Measurements from ENCODE around the gene OSBPL8.

OSBPL8 gene, protein sequence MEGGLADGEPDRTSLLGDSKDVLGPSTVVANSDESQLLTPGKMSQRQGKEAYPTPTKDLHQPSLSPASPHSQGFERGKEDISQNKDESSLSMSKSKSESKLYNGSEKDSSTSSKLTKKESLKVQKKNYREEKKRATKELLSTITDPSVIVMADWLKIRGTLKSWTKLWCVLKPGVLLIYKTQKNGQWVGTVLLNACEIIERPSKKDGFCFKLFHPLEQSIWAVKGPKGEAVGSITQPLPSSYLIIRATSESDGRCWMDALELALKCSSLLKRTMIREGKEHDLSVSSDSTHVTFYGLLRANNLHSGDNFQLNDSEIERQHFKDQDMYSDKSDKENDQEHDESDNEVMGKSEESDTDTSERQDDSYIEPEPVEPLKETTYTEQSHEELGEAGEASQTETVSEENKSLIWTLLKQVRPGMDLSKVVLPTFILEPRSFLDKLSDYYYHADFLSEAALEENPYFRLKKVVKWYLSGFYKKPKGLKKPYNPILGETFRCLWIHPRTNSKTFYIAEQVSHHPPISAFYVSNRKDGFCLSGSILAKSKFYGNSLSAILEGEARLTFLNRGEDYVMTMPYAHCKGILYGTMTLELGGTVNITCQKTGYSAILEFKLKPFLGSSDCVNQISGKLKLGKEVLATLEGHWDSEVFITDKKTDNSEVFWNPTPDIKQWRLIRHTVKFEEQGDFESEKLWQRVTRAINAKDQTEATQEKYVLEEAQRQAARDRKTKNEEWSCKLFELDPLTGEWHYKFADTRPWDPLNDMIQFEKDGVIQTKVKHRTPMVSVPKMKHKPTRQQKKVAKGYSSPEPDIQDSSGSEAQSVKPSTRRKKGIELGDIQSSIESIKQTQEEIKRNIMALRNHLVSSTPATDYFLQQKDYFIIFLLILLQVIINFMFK

DNA sequence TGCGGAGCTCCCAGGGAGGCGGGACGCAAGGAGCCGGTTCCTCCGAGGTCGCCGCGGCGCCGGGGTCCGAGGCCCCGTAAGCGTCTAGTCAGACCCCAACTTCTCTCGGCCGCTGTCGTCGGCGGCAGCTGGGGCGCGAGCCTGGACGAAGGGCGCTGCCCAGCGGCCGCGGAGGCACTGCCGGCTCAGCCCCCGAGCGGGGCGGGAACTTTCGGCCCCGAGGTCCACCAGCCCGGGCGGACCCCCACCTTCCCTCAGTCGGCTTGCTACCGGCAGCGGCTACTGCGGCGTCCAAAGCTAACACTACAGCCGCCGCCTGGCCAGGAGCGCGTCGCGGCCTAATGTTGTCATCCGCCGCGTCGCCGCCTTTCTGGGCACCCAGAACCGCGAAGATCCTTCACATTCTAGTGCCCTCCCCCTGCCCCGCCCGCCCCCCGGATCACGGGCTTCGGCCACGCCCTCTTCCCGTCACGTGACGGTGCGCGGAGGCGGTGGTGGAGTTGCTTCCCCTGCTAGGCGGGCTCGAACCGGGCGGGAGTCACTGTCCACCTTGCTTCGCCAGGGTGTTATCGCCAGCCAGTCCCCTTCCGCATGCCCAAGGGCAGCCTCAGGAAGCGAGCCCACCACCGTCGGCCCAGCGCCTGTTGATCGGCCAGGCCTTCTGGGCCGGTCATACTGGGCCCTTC is at the start of gene OSBPL8:
Gene OSBPL8 (minus strand): TSS at position 372 of the 686 bp plus-strand sequence. CDS start 72,220 bp downstream, outside the sequence.
- DNase-seq = peak; percentile 79

DNA sequence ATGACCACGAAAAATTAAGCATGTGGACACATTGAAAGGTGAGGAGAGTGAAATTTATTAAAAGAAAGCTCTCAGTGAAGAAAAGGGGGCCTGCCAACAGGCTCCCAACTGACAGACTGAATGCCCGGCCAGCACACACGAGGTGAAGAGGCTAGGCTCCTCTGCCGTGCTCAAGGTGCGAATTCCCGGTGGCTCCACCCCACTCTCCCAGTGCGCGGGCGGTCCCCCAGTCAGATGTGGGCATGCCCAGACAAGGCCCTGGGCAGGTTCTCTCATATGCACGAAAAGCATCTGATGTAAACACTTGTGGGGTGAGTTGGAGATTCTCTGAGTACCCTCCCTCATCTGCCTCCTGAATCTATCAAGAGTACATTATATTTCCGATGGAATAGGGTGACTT is 48.5 kb upstream of the OSBPL8 start:
- DNase-seq = no peak

DNA sequence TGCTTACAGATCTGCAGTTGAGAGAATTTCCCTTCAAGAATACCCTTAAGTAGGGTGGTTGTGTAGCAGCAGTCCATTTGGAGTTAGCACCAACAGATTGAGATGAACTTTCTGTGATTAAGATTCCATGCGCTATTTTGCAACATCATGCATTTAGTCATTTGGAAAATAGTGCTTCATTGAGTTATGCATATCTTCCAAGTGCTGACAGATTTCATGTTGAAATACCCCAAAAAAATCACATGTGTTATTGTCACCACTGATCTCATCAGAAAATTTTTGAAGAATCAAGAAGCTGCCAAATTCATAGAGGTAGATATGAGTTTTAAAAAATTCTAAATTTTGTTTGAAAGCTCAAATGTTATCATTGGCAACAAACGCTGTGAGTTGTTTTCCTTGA is 35.5 kb upstream of the OSBPL8 start:
- DNase-seq = no peak

DNA sequence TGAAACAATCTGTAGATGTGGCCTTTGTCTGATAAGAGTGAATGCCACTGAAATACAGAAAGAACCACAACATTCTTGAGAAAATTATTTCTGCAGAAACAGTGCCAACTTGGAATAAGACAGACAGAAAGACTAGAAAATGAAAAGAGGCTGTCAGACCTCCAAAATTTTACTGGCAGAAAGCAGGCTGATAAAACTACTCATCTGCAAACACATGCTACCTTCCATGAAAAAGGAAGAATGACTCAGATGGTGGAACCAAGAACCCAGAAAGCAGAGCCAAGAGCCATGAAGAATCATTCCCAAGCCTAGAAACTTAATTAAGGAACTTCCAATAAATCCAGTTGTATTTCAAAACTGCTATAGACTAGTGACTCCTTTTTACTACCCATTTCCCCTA is 31.9 kb upstream of the OSBPL8 start:
- DNase-seq = no peak

DNA sequence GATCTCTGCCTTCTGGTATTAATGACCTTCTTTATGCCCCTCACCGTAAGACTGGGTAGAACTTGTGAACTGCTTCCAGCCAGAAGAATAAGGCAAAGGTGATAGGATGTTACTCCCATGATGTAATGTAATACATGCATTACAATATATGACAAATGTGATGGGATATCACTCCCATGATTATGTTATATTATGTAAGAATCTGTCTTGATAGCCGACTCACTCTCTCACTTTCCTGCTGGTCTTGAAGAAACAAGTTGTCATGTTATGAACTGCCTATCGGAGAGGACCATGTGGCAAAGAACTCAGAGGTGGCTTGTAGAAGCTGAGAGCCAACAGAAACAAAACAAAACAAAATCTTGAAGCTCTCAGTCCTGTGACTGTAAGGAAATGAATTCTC is 30.6 kb upstream of the OSBPL8 start:
- DNase-seq = no peak

DNA sequence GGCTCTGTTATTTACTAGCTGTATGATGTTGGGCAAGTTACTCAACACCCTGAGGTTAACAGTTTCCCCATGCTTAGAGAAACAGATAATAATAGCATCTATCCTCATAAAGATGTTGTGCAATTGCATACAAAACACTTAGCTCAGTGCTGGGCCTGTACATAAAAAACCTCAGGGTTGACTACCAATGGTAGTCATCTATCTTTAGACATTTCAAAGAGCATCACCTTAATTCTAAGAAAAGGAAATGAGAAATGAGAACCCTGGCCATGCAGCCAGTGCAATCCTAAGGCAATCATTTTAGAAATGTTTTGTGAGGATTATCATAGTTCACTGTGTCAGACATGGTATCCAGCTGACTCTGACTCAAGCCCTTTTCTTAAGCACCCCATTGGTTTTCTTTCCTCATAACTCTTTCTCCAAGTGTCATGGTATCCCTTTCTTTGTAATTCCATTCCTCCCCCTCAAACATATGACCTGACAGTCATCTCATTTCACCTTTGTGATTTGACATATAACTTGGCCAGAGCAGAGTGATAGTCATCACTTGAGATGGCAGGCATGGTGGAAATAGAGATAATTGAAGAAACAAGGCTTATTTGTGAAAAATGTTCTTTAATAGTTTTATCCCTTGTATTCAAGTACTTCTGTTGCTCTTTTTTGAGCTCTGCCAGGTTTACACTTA is 29.5 kb upstream of the OSBPL8 start:
- no peak for DNase-seq

DNA sequence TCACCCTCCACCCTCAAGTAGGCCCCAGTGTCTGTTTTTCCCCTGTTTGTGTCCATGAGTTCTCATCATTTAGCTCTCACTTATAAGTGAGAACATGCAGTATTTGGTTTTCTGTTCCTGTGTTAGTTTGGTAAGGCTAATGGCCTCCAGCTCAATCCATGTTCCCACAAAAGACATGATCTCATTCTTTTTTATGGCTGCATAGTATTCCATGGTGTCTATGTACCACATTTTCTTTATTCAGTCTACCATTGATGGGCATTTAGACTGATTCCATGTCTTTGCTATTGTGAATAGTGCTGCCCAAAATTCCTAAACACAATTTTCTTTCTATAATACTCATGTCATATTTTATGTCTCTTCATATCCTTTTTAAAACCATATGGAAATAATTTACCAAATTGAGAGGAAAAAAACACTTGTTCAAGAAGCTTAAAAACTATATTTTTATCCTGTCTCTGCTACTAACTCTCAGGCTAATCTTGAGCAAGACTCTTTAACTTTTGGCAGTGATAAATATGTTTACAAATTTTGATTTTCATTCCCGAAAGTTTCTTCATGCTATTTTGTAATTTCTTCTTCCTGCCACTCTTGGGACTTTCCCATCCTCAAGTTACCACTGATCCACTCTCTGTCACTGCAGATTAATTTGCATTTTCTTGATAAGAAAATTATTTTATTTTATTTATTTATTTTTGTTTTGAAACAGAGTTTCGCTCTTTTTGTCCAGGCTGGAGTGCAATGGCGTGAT is 28.0 kb upstream of the OSBPL8 start:
- DNase-seq = no peak

DNA sequence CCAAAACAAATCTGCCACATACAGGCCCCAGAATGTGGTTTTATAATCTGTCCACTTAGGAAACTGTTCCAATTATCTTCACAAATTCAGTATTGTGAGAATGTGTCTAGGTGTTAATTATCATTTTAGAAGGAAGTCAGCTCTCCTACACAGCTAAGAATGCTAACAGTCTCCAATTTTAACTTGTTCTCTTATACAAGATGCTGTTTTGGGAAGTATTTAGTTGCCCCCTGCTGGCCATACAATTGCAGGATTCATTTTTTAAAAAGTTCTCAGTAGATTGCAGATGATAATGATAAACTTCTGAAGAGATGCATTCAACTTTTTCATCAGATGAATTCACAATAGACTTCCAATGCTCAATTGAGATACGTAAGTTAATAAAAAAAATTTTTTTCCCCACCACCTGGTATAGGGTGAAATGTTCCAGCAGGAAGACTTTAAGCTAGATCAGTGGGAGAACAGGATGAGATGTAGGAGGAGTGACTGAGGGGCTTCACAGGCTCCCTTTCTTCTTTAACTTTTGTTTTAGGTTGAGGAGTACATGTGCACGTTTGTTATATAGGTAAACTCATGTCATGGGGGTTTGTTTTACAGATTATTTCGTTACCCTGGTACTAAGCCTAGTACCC is 27.3 kb upstream of the OSBPL8 start:
- no peak for DNase-seq

DNA sequence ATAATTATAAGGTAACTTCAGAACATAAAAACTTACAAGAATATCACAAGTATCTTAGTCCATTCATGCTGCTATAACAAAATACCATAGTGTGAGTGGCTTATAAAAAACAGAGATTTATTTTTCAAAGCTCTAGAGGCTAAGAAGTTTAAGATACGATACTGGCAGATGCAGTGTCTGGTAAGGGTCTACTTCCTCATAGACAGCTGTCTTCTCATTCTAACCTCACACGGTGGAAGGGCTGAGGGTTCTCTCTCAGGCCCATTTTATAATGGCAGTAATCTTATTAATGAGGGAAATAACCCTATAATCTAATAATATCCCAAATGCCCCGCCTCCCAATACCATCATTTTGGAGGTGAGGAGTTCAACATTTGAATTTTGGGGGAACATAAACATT is 23.7 kb upstream of the OSBPL8 start:
- no peak for DNase-seq

DNA sequence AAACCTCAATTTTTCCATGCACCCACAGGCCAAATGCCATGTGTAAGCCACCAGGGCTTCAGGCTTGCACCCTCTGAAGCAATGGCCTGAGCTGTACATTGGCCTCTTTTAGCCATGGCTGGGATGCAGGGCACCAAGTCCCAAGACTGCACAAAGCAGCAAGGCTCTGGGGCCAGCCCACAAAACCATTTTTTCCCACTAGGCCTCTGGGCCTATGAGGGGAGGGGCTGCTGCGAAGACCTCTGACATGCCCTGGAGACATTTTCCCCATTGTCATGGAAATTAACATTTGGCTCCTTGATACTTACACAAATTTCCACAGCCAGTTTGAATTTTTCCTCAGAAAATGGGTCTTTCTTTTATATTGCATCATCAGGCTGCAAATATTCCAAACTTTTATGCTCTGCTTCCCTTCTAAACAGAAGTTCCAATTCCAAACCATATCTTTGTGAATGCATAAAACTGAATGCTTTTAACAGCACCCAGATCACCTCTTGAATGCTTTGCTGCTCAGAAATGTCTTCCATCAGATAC is 14.3 kb upstream of the OSBPL8 start:
- DNase-seq = no peak

DNA sequence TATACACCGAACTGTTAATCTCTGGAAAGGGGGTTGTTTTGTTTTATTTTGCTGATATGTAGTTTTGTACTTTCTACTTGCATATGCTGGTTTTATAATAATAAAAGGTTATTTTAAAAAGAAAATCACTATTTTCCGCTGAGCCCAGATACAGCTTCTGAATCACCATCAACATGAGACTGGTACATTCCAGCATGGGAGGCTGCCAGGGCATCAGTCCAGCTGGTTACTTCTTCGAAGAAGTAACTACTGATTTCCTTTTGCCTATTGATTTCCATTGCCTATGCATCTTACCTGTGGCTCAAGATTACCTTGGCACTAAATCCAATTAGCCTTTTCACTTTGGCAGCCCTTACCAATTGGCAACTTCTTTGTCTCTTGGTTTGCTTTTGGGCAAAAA is 11.7 kb upstream of the OSBPL8 start:
- no peak for DNase-seq

DNA sequence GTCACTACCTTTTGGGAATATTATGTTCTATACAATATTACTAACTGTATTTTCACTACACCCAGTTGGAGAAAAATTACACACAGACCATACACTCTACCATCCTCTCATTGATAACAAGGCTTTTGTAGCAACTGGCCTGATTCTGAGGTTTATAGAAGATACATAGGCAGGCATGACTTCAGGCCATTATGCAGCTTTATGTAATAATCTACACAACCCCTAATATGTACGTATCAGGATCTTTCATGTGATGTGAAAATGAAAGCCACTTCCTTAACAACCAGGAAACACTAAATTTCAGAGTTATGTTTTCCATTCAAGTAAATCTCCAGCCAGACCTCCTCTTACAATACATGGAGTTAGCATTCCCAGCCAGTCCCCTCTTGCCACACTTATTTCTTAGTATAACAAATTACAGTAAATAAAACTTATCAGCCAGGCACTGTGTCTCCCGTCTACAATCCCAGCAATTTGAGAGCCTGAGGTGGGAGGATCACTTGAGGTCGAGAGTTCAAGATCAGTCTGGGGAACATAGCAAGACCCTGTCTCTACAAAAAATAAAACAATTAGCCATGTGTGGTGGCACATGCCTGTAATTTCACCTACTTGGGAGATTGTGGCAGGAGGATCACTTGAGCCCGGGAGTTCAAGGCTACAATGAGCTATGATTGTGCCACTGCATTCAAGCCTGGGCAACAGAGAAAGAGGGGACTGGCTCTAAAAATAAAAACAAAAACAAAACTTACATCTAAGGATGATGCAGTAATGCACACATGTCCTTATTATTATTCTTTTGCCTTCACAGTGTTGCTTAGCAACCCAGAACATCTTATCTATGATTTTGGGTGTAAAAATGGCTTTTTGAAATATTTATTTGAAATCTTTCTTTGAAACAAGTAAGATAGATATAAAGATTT is 10.4 kb upstream of the OSBPL8 start:
- DNase-seq = no peak

DNA sequence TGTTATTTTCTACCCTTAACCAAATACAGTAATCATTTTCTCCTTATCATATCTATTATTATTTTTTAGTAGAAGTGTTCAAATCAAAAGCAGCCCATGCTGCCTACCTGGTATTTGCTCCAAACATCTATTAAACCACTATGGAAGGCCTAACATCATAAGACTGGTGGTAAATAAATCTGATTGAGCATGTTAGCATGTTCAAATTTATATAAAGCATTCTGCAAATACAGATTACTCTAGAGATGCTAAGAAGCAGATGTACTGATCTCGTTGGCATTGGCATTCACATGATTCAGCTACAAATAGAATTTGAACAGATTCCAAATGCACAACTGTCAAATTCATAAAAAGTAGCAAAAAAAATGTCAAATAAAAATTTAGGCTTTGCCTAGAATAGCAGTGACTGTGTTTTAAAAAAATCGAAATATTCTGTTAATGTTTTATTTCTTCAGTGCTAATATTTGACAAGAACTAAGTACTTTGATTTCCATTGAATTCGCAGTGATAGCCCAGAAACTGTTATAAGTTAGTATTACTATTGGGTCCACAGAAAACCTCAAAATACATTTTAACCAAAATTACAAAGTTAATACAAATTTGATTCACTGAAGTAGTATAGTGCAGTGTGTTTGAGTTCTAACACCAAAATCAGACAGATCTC is 9.4 kb upstream of the OSBPL8 start:
- DNase-seq = no peak

DNA sequence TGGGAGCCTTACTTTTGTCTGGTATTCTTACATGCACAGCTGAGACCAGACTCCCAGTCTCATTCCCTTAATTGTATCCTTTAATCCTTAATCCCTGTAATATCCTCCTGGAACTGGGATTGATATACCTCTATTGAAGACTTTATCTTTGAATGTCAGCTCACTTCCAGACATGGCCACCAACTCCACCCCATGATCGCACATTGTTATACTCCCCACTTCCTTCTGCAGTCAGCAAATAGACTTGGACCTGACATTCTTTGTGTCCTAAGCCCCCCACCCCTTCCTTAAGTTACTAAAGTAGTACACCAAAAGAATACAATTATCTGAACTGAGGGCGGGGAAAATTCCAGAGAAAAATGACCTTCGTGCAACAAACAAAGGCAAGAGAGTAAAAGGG is 8.6 kb upstream of the OSBPL8 start:
- DNase-seq = no peak

DNA sequence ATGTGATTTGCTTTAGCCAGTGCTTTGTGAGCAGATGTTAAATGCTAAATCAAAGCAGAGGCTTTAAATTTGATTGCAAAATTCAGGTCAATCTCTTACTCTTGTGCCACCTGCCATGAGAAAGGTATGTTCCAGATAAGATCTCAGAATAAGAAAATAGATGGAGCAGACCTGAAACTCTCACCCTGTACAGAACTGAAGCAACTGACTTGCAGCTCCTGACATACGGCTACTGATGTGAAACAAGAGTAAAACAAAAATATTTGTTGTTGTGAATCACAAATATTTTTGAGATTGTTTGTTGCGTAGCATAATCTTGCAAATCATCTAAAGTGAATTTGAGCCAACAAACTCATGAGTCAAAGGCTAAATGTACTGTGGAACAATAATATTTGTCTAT is 3.5 kb upstream of the OSBPL8 start:
- DNase-seq = no peak

DNA sequence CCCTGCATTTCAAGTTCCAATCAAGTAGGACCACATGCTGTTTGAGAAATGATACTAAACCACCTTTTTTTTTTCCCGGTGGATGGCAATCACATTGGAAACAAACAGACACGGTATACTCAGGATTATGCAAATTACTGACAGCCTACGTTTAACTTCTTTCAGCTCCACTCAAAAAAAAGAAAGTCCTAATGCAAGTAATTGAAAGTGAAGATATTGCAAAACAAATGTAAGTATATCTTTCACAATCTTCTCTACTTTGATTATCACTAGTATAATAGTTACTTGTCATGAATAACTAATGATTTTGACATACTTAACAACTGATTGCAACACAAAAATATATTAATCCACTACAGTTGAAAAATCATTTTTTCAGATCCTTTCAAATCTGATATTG is 2.6 kb upstream of the OSBPL8 start:
- DNase-seq = no peak

DNA sequence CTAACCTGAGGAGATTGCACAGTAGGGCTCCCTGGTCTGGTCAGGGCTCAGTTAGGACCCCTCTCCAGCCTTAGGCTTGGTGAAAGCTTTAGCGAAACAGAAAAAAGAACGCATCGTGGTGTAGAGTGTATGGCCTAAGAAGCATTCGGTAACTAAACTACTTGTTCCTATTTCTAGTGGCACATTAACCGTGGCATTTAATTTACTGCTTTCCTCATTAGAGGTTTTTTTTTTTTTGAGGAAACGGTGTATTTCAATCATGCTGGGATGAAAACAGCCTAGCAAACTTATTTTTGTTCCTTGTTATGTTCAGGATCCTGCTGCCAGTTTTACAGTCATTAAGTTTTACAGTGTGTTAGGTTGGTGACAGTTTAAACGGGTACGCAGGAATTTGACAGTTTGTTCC is 518 bp upstream of the OSBPL8 start:
- no peak for DNase-seq

DNA sequence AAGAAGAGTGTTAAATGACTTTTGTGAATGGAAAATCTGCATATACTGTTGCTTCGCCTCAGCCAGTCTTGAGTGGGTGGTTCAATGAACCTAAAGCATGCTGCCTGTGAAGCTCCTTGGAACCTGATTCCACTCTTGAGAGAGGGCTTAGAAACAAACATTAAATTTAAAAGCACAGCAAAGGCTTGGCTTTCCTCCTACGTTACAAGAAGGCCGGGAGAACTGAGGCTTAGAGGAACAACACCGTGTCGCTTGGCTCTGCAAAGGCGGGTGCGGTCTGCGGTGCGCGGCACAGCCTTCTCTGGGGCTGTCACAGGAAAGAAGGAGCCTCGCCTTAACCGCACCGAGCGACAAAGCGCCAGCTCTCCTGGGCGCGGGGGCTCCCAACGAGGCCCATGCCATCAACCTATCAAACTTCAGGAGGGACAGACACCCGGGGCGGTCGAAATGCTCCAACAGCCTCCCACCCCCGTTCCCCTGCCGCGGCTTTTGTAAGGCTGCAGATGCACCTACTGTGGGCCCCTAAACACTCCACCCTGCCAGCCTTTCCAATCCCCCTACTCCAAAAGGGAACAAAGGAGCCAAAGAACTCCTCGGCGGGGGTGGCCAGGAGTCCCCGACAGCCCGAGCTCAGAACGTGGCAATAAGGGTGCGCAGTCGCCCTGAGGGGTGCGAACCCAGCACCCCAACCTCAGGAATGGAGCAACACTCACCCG is 729 bp downstream of the OSBPL8 start:
- DNase-seq = no peak

DNA sequence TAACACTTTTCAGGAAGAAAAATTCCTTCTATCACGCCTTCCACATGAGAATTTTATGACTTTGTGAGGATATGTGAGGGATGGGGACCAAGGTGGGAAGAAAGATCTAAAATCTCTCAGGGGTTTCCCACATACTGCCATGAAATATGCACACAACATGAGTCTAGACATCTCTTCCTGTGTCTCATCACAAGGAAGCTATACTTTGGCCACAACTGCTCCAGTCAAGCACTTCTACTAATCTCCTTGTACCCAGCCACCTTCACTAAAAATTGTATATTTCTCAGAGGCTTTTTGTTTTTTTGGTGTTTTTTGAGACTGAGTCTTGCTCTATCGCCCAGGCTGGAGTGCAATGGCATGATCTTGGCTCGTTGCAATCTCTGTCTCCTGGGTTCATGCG is 3.2 kb downstream of the OSBPL8 start:
- no peak for DNase-seq

All from NCI-H1417 treated with DMSO at 0.1 percent for 48 hours (cell line).